Memory B cell (primary cell): ENCODE results near the gene PRKACA.

Experiments used
- ATAC-seq: fragments of 150-1000 bp; cut with Tn5 transposase; 2 replicates; pipeline ENCODE4 v1.10.0; 2021; ENCODE audit warnings: low read depth, mild to moderate bottlenecking, moderate library complexity
- DNase-seq, 2 donors: peaks; one replicate each; pipeline ENCODE4 v3.0.0; 2022; ENCODE audit warnings: low spot score in 2 of 2
- H3K27ac Mint-ChIP-seq: one replicate; pipeline ENCODE4 v1.8.0; 2022; ENCODE audit warnings: mild to moderate bottlenecking, moderate library complexity, mixed read lengths
- H3K27me3 Mint-ChIP-seq: one replicate; pipeline ENCODE4 v1.8.0; 2022; ENCODE audit warnings: mixed read lengths
- H3K36me3 Mint-ChIP-seq: one replicate; pipeline ENCODE4 v1.8.0; 2022; ENCODE audit warnings: mild to moderate bottlenecking, mixed read lengths
- H3K4me1 Mint-ChIP-seq: one replicate; pipeline ENCODE4 v1.8.0; 2022; ENCODE audit warnings: mixed read lengths
- H3K4me3 Mint-ChIP-seq: one replicate; pipeline ENCODE4 v1.8.0; 2022; ENCODE audit warnings: mild to moderate bottlenecking, moderate library complexity, mixed read lengths
- H3K9me3 Mint-ChIP-seq: one replicate; pipeline ENCODE4 v1.8.0; 2022; ENCODE audit warnings: mixed read lengths

PRKACA gene

DNA sequence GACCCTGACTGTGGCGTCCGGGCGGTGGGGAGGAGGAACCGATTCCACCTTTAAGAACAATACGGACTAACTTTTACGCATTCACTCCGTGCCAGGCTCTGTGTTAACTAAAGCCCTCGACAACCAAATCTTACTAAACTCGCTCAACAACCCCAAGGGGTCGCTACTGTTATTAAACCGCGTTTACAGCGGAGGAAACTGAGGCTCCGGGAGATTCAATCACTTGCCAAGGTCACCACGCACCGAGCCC is 28.2 kb downstream of the PRKACA start:
- peak; percentile 6 for ATAC-seq
- H3K4me3 Mint-ChIP-seq, result peak overlapping the region; percentile 49
- no peak overlapping the region for H3K27ac Mint-ChIP-seq
- no peak for DNase-seq
- H3K36me3 Mint-ChIP-seq, result peaks cover 2% of the 10 kb centered on the region
- no peaks in the 10 kb centered on the region for H3K9me3 Mint-ChIP-seq
- no peaks in the 10 kb centered on the region for H3K27me3 Mint-ChIP-seq
- H3K4me1 Mint-ChIP-seq, result peaks cover 12% of the 10 kb centered on the region

- Mint-ChIP-seq H3K9me3 (no peaks in the 10 kb centered on the region), H3K36me3 (peaks cover 2% of the 10 kb centered on the region), H3K4me1 (peaks cover 12% of the 10 kb centered on the region), H3K4me3 (peak overlapping the region; percentile 49), H3K27ac (no peak overlapping the region), H3K27me3 (no peaks in the 10 kb centered on the region)
- DNase-seq, result no peak
- no peak for ATAC-seq
Measured at GRCh38 chr19:14088634-14089411, 28.7 kb downstream of the PRKACA start.

DNA sequence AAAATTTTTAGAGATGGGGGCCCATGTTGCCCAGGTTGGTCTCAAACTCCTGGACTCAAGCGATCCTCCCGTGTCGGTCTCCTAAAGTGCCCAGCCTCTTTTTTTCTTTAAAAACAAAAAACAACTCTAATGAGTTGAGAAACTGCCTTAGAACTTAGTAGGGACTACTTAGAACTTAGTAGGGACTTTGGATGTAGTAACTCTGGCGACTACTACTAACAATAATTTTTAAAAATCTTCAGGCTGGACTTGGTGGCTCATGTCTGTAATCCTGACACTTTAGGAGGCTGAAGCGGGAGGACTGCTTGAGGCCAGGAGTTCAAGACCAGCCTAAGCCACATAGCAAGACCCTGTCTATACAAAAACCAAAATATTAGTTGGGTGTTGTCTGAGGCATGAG is 31.5 kb downstream of the PRKACA start:
- ATAC-seq (no peak), DNase-seq (no peak)
- peaks cover 2% of the 10 kb centered on the region for H3K36me3 Mint-ChIP-seq
- H3K27ac Mint-ChIP-seq, result no peak overlapping the region
- H3K4me1 Mint-ChIP-seq, result peaks cover 7% of the 10 kb centered on the region
- no peak overlapping the region for H3K4me3 Mint-ChIP-seq
- H3K9me3 Mint-ChIP-seq, result no peaks in the 10 kb centered on the region
- no peaks in the 10 kb centered on the region for H3K27me3 Mint-ChIP-seq

- peaks cover 2% of the 10 kb centered on the region for H3K36me3 Mint-ChIP-seq
- H3K9me3 Mint-ChIP-seq, result no peaks in the 10 kb centered on the region
- no peak within 1 kb of the TSS for H3K27ac Mint-ChIP-seq
- ATAC-seq (no peak), DNase-seq (no peak)
- H3K27me3 Mint-ChIP-seq, result no peaks in the 10 kb centered on the region
- peaks cover 7% of the 10 kb centered on the region for H3K4me1 Mint-ChIP-seq
- no peak within 1 kb of the TSS for H3K4me3 Mint-ChIP-seq
Measured at GRCh38 chr19:14085309-14085995, 32.1 kb downstream of the PRKACA start, which contains the start of gene C19orf67. TSS of gene C19orf67 (minus strand) at chr19:14085783. CDS start at chr19:14085627, 156 bp downstream.

DNA sequence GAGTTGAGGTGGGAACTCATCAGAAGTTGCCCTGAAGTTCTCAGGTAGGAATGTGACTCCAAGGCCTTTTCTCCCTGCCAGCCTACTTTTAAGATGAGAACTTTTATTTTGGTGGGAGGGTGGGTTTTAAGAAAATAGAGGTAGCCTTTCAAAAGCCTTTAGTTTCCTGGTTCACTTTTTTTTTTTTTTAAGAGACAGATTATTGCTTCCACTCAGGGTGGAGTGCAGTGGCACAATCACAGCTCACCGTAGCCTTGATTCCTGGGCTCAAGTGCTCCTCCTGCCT is 34.9 kb downstream of the PRKACA start:
- no peaks in the 10 kb centered on the region for H3K27me3 Mint-ChIP-seq
- H3K36me3 Mint-ChIP-seq, result no peaks in the 10 kb centered on the region
- H3K9me3 Mint-ChIP-seq, result no peaks in the 10 kb centered on the region
- peaks cover 5% of the 10 kb centered on the region for H3K4me1 Mint-ChIP-seq
- no peak overlapping the region for H3K27ac Mint-ChIP-seq
- H3K4me3 Mint-ChIP-seq, result peak overlapping the region; percentile 91
- DNase-seq, result no peak
- no peak for ATAC-seq

DNA sequence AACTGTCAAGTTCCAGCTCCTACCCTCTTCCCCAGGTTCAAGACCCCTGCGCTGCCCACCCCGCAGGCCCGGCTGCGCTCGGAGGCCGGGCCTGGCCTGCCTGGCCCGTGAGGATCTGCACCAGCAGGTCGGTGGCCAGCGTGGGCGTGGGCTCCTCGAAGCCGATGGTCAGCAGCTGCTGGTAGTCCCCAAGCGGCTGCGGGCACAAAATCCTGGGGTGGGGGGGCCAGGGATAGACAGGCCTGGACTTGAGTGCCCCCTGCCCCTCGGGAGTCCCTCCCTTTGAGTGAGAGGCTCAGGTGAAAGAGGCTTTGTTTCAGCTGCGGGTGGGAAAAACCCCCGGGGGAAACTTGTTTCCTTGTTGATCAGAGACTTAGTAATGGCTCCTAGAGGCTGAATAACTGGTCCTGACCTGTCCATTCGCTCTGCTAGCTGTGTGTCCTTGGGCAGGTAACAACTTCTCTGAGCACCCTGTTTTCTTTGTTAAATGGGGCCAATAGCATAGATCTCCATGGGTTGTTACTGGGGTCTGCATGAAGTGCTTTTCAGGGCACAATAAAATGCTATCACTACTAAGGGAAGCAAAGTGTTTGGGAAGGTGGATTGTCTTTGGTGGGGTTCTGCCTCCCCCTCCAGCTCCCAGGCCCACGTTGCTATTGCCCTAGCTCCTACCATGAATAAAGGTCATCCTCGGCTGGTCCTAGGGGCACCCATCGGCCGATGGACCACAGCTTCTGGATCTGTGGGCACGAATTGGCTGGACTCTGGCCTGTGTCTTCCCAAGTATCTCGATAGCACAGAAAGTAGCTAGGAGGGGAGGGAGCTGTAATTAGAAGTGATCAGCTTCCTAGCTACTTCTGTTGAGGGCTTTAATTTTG is 35.5 kb downstream of the PRKACA start:
- Mint-ChIP-seq H3K4me1 (peaks cover 5% of the 10 kb centered on the region), H3K27ac (peak overlapping the region; percentile 87), H3K36me3 (no peaks in the 10 kb centered on the region), H3K27me3 (no peaks in the 10 kb centered on the region), H3K9me3 (no peaks in the 10 kb centered on the region), H3K4me3 (peak overlapping the region; percentile 91)
- ATAC-seq, result peak; percentile 23
- DNase-seq, result peak; percentile 33 to 38

GRCh38 chr19:14080887-14081796 is 36.4 kb downstream of the PRKACA start:
- no peaks in the 10 kb centered on the region for H3K36me3 Mint-ChIP-seq
- H3K27ac Mint-ChIP-seq, result peak overlapping the region; percentile 87

GRCh38 chr19:14078411-14078810 is 39.2 kb downstream of the PRKACA start:
- no peak overlapping the region for H3K27ac Mint-ChIP-seq
- ATAC-seq (no peak), DNase-seq (no peak)
- H3K9me3 Mint-ChIP-seq, result no peaks in the 10 kb centered on the region
- no peaks in the 10 kb centered on the region for H3K27me3 Mint-ChIP-seq
- H3K4me3 Mint-ChIP-seq, result no peak overlapping the region
- peaks cover 12% of the 10 kb centered on the region for H3K4me1 Mint-ChIP-seq
- no peaks in the 10 kb centered on the region for H3K36me3 Mint-ChIP-seq

More at GRCh38 chr19:14080887-14081796, 36.4 kb downstream of the PRKACA start:
- Mint-ChIP-seq H3K4me3 (peak overlapping the region; percentile 91), H3K4me1 (peaks cover 5% of the 10 kb centered on the region), H3K9me3 (no peaks in the 10 kb centered on the region), H3K27me3 (no peaks in the 10 kb centered on the region)
- peak; percentile 99 for DNase-seq
- ATAC-seq, result peak; percentile 94

DNA sequence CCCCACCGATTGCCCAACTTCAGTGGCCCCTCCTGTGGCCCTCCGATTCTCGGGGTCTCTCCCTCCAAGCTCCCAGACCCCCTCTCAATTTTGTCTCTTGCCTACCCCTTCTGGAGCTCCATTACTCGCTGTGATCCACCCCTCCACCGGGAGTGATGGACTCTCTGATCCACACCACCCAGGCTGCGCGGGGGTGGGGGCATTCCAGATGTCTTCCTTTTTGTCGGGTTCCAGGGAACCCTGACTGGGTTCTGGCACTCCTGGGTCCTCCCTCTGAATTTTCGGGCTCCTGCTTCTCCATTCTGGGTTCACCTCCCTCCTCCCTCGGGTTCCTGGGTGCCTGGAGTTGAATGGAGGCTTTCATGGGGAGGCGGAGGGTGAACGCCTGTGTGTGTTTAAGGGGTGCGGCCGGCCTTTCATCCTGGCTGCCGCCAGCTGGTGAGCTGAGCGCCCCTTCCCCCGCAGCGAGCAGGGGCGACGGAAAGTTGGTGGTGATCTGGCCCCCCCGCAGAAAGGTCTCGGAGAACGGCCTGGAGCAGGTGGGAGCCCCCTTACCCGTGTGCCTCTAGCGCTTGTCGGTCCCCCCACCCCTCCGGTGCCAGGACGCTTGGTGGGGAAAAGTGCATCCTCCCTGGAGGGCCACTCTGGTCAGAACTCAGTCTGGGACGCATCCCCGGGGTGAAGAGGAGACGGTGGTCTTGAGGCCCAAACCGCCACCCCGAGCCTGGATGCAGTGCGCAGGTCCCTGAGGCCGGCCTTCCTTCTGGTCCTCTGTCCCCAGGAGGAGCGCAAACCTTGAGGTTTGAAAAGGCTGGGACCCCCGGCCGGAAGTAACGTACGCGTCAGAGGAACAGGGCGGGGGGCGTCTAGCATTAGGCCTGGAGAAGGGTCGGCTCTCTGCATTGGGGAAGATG is 43.4 kb downstream of the PRKACA start:
- ATAC-seq (no peak), DNase-seq (peak in 1 of 2 donors; percentile 38)
- H3K36me3 Mint-ChIP-seq, result no peaks in the 10 kb centered on the region
- H3K27ac Mint-ChIP-seq, result peak overlapping the region; percentile 18
- peak overlapping the region; percentile 86 for H3K4me3 Mint-ChIP-seq
- H3K4me1 Mint-ChIP-seq, result peaks cover 8% of the 10 kb centered on the region
- H3K9me3 Mint-ChIP-seq, result no peaks in the 10 kb centered on the region
- no peaks in the 10 kb centered on the region for H3K27me3 Mint-ChIP-seq

GRCh38 chr19:14073261-14073924 is 44.2 kb downstream of the PRKACA start:
- Mint-ChIP-seq H3K4me1 (peaks cover 7% of the 10 kb centered on the region), H3K27me3 (no peaks in the 10 kb centered on the region), H3K27ac (peak overlapping the region; percentile 18), H3K9me3 (no peaks in the 10 kb centered on the region), H3K4me3 (peak overlapping the region; percentile 86), H3K36me3 (no peaks in the 10 kb centered on the region)
- ATAC-seq (peak; percentile 74), DNase-seq (peak; percentile 84 to 89)

GRCh38 chr19:14072535-14073260 is 44.9 kb downstream of the PRKACA start, which contains the start of gene MISP3:
TSS of gene MISP3 (plus strand) at chr19:14072786. CDS start at chr19:14073310, 524 bp downstream.
- H3K27ac Mint-ChIP-seq, result no peak within 1 kb of the TSS
- peaks cover 6% of the 10 kb centered on the region for H3K4me1 Mint-ChIP-seq
- H3K36me3 Mint-ChIP-seq, result no peaks in the 10 kb centered on the region
- no peaks in the 10 kb centered on the region for H3K9me3 Mint-ChIP-seq
- H3K4me3 Mint-ChIP-seq, result peak within 1 kb of the TSS; percentile 86
- peak in 1 of 2 donors; percentile 52 for DNase-seq
- no peak for ATAC-seq
- no peaks in the 10 kb centered on the region for H3K27me3 Mint-ChIP-seq
